Measurements from ENCODE around the gene GAPT. TPM values are rescaled to one million over a fixed set of nuclear protein-coding genes. Genes with fewer than 3 reads are reported as not detected.
"Not testable (repeated sequence)": the region's sequence is repeated elsewhere in the genome, so short reads cannot be mapped to it uniquely, and the experiment has no call there.

The GAPT gene
- total RNA-seq, 1 experiment from 2014 or later = not detected

- Histone ChIP-seq H3K36me3 (no peaks in the 10 kb centered on the region), H3K27me3 (peaks cover 2% of the 10 kb centered on the region; the same call in 1 of the 2 replicates), H3K4me3 (no peak overlapping the region), H3K9me3 (no peaks in the 10 kb centered on the region; the same call in 1 of the 2 replicates)
- DNase-seq = no peak
Observed at GRCh38 chr5:58530942-58531490, 39.8 kb downstream of the GAPT start.

GRCh38 chr5:58541935-58542334, 50.7 kb downstream of the GAPT start:
- not testable (repeated sequence) for H3K36me3 ChIP-seq, H3K4me3 ChIP-seq, DNase-seq, H3K9me3 ChIP-seq, H3K27me3 ChIP-seq

- H3K9me3 ChIP-seq = no peaks in the 10 kb centered on the region
- no peaks in the 10 kb centered on the region for H3K36me3 ChIP-seq
- no peak for DNase-seq
- H3K27me3 ChIP-seq = peaks cover 3% of the 10 kb centered on the region; the same call in 1 of the 2 replicates
- H3K4me3 ChIP-seq = no peak overlapping the region
Observed at GRCh38 chr5:58542709-58543108, 51.5 kb downstream of the GAPT start.

GRCh38 chr5:58543723-58544122, 52.5 kb downstream of the GAPT start:
- Histone ChIP-seq H3K9me3 (no peaks in the 10 kb centered on the region), H3K4me3 (no peak overlapping the region), H3K27me3 (peaks cover 3% of the 10 kb centered on the region), H3K36me3 (no peaks in the 10 kb centered on the region)
- DNase-seq = no peak

GRCh38 chr5:58544195-58544594, 53.0 kb downstream of the GAPT start:
- no peak overlapping the region for H3K4me3 ChIP-seq
- no peaks in the 10 kb centered on the region for H3K36me3 ChIP-seq
- no peak for DNase-seq
- no peaks in the 10 kb centered on the region for H3K9me3 ChIP-seq
- peaks cover 3% of the 10 kb centered on the region for H3K27me3 ChIP-seq

- Histone ChIP-seq H3K36me3 (no peaks in the 10 kb centered on the region), H3K4me3 (no peak overlapping the region), H3K9me3 (no peaks in the 10 kb centered on the region), H3K27me3 (peaks cover 3% of the 10 kb centered on the region)
- no peak for DNase-seq
Observed at GRCh38 chr5:58544926-58545325, 53.7 kb downstream of the GAPT start.

- no peak for DNase-seq
- Histone ChIP-seq H3K4me3 (no peak overlapping the region), H3K27me3 (peaks cover 3% of the 10 kb centered on the region), H3K9me3 (no peaks in the 10 kb centered on the region), H3K36me3 (no peaks in the 10 kb centered on the region)
Observed at GRCh38 chr5:58545912-58546311, 54.7 kb downstream of the GAPT start.

Other genes with a start within 250 kb of the GAPT start
- gene PLK2, start 31.3 kb upstream of the GAPT start, total RNA-seq (2014; rRNA removed; shearing (Covaris generic); ENCODE audit: low replicate concordance) = 445 and 575 TPM in 2 replicates
- gene RAB3C, start 91.6 kb downstream of the GAPT start, total RNA-seq (2014; rRNA removed; shearing (Covaris generic); ENCODE audit: low replicate concordance) = not detected in 2 replicates